DOHH2 (cell line): Measurements from ENCODE around the gene LCOR.

ENCODE experiments used
- H3F3A ChIP-seq: fragments of 200-600 bp; sonication (generic), shearing (Covaris generic); 2 replicates; pipeline ENCODE4 v1.6.0; 2016; ENCODE audit warnings: antibody characterized with exemption, mild to moderate bottlenecking; ENCODE audit not compliant: control insufficient read depth, insufficient read depth
- H3K27ac ChIP-seq: fragments of 200-600 bp; sonication (generic); 2 replicates; pipeline ENCODE4 v1.5.1; 2014; ENCODE audit warnings: low read depth, mild to moderate bottlenecking, low read length, moderate library complexity
- H3K27me3 ChIP-seq: fragments of 200-600 bp; sonication (generic); 2 replicates; pipeline ENCODE4 v1.6.1; 2014; ENCODE audit warnings: mild to moderate bottlenecking, low read length, mixed read lengths; ENCODE audit not compliant: control insufficient read depth
- H3K36me3 ChIP-seq: fragments of 200-600 bp; sonication (generic); 2 replicates; pipeline ENCODE4 v1.6.1; 2014; ENCODE audit warnings: mild to moderate bottlenecking, low read length, moderate library complexity, mixed read lengths; ENCODE audit not compliant: control insufficient read depth
- H3K4me1 ChIP-seq: fragments of 200-600 bp; sonication (generic); 2 replicates; pipeline ENCODE4 v1.6.1; 2014; ENCODE audit warnings: mild to moderate bottlenecking, low read length, mixed read lengths; ENCODE audit not compliant: control insufficient read depth
- H3K4me2 ChIP-seq: fragments of 200-600 bp; sonication (generic); 2 replicates; pipeline ENCODE4 v1.6.0; 2014; ENCODE audit warnings: mild to moderate bottlenecking, low read length, moderate library complexity
- H3K4me3 ChIP-seq: fragments of 200-600 bp; sonication (generic); 2 replicates; pipeline ENCODE4 v1.5.1; 2014; ENCODE audit warnings: mild to moderate bottlenecking, low read length, mixed read lengths
- H3K79me2 ChIP-seq: fragments of 200-600 bp; sonication (generic); 2 replicates; pipeline ENCODE4 v1.6.1; 2014; ENCODE audit warnings: mild to moderate bottlenecking, low read length, mixed read lengths; ENCODE audit not compliant: control insufficient read depth
- H3K9me2 ChIP-seq: fragments of 200-600 bp; sonication (generic); replicated peaks from 2 replicates; pipeline ENCODE4 v1.6.1; 2014; ENCODE audit warnings: mild to moderate bottlenecking, low read length, mixed read lengths; ENCODE audit not compliant: control insufficient read depth
- H3K9me3 ChIP-seq: fragments of 200-600 bp; sonication (generic); 2 replicates; pipeline ENCODE4 v1.6.1; 2014; ENCODE audit warnings: antibody characterized with exemption, low read length, mixed read lengths; ENCODE audit not compliant: control insufficient read depth, insufficient read depth
- H4K20me1 ChIP-seq: fragments of 200-600 bp; sonication (generic); 2 replicates; pipeline ENCODE4 v1.6.0; 2014; ENCODE audit warnings: low read depth, mild to moderate bottlenecking, antibody characterized with exemption, low read length, moderate library complexity; ENCODE audit not compliant: control insufficient read depth, insufficient read depth
- EZH2phosphoT487 ChIP-seq: fragments of 200-600 bp; sonication (generic); IDR thresholded peaks from 2 replicates; pipeline ENCODE4 v1.6.1; 2017; ENCODE audit warnings: borderline replicate concordance, mild to moderate bottlenecking, antibody characterized with exemption, low read length, moderate library complexity, mixed read lengths
- TF ChIP-seq, protein P1 (sequence below): fragments of 200-600 bp; sonication (generic); IDR thresholded peaks from one replicate; pipeline ENCODE4 v1.5.1; 2014; ENCODE audit warnings: antibody characterized with exemption, mild to moderate bottlenecking, low read depth, low read length; ENCODE audit not compliant: poor library complexity, severe bottlenecking

Gene LCOR

DNA sequence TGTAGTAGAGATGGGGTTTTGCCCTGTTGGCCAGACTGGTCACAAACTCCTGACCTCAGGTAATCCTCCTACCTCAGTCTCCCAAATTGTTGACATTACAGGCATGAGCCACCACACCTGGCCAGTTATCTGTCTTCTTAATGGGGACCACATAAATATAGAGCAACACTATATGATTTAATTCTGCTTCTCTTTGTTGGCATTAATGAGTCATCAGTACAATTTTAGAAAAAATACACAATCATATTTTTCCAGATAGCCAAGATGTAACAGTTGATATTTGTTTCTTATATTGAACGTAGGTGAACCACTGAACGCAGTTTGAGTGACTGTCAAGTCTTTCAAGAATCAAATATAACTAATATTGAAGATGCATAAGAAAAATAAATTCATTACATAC lies 48.5 kb downstream of the LCOR start:
- H3K79me2 ChIP-seq: peaks cover 96% of the 10 kb centered on the region
- peaks cover 32% of the 10 kb centered on the region for H3K36me3 ChIP-seq
- H3K27me3 ChIP-seq: no peaks in the 10 kb centered on the region
- no peaks in the 10 kb centered on the region for H3K9me2 ChIP-seq
- TF ChIP-seq, protein P1, sequence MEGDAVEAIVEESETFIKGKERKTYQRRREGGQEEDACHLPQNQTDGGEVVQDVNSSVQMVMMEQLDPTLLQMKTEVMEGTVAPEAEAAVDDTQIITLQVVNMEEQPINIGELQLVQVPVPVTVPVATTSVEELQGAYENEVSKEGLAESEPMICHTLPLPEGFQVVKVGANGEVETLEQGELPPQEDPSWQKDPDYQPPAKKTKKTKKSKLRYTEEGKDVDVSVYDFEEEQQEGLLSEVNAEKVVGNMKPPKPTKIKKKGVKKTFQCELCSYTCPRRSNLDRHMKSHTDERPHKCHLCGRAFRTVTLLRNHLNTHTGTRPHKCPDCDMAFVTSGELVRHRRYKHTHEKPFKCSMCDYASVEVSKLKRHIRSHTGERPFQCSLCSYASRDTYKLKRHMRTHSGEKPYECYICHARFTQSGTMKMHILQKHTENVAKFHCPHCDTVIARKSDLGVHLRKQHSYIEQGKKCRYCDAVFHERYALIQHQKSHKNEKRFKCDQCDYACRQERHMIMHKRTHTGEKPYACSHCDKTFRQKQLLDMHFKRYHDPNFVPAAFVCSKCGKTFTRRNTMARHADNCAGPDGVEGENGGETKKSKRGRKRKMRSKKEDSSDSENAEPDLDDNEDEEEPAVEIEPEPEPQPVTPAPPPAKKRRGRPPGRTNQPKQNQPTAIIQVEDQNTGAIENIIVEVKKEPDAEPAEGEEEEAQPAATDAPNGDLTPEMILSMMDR: no peak
- no peak for TF ChIP-seq EZH2phosphoT487
- no peak overlapping the region for H3K4me3 ChIP-seq
- no peaks in the 10 kb centered on the region for H3F3A ChIP-seq
- H3K9me3 ChIP-seq: no peaks in the 10 kb centered on the region
- H3K4me1 ChIP-seq: no peaks in the 10 kb centered on the region
- H4K20me1 ChIP-seq: peaks cover 20% of the 10 kb centered on the region
- no peak overlapping the region for H3K4me2 ChIP-seq
- no peak overlapping the region for H3K27ac ChIP-seq

- H3K9me2 ChIP-seq: no peaks in the 10 kb centered on the region
- no peak for TF ChIP-seq EZH2phosphoT487
- TF ChIP-seq, protein P1: no peak
- peaks cover 96% of the 10 kb centered on the region for H3K79me2 ChIP-seq
- no peak overlapping the region for H3K27ac ChIP-seq
- H4K20me1 ChIP-seq: peaks cover 10% of the 10 kb centered on the region; the same call in 1 of the 2 replicates
- H3K4me1 ChIP-seq: no peaks in the 10 kb centered on the region
- H3F3A ChIP-seq: 0 out of 2 replicates have a peak, but pooled peaks cover 5% of the 10 kb centered on the region
- H3K4me3 ChIP-seq: no peak overlapping the region
- peaks cover 11% of the 10 kb centered on the region for H3K9me3 ChIP-seq
- H3K36me3 ChIP-seq: peaks cover 58% of the 10 kb centered on the region
- no peaks in the 10 kb centered on the region for H3K27me3 ChIP-seq
- no peak overlapping the region for H3K4me2 ChIP-seq
Measured at GRCh38 chr10:96889415-96890171, 57.5 kb downstream of the LCOR start.

DNA sequence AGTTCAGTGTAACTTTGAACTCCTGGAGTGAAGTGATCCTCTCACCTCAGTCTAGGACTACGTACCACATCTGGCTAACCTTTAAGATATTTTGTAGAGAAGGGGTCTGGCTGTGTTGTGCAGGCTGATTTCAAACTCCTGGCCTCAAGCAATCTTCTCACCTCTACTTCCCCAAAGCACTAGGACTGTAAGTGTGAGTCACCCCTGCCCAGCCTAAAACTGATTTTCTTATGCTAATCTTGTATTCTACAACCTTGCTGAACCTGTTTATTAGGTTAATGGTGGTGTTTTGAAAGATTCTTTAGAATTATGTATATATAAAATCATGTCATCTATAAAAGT lies 58.0 kb downstream of the LCOR start:
- no peak overlapping the region for H3K4me2 ChIP-seq
- H3K27me3 ChIP-seq: no peaks in the 10 kb centered on the region
- peaks cover 52% of the 10 kb centered on the region for H3K36me3 ChIP-seq
- no peak overlapping the region for H3K4me3 ChIP-seq
- no peak overlapping the region for H3K27ac ChIP-seq
- peaks cover 96% of the 10 kb centered on the region for H3K79me2 ChIP-seq
- 0 out of 2 replicates have a peak, but pooled peaks cover 5% of the 10 kb centered on the region for H3F3A ChIP-seq
- peaks cover 11% of the 10 kb centered on the region for H3K9me3 ChIP-seq
- no peaks in the 10 kb centered on the region for H3K9me2 ChIP-seq
- no peaks in the 10 kb centered on the region for H3K4me1 ChIP-seq
- TF ChIP-seq EZH2phosphoT487: no peak
- TF ChIP-seq, protein P1: no peak
- peaks cover 10% of the 10 kb centered on the region; the same call in 1 of the 2 replicates for H4K20me1 ChIP-seq
